Ectodermal cell (in vitro differentiated cells): Measurements from ENCODE around the gene RNF31.

ENCODE experiments used
- H3K27ac ChIP-seq: 2 replicates; pipeline ENCODE4 v1.7.0; 2013; ENCODE audit warnings: mild to moderate bottlenecking, low read depth, low read length; ENCODE audit not compliant: insufficient read depth, poor library complexity, severe bottlenecking
- H3K27me3 ChIP-seq: 2 replicates; pipeline ENCODE4 v1.7.0; 2013; ENCODE audit warnings: mild to moderate bottlenecking, low read length; ENCODE audit not compliant: insufficient read depth, control insufficient read depth, poor library complexity, severe bottlenecking
- H3K36me3 ChIP-seq: one replicate; pipeline ENCODE4 v1.7.0; 2013; ENCODE audit warnings: low read length; ENCODE audit not compliant: control insufficient read depth, insufficient read depth
- H3K4me1 ChIP-seq: one replicate; pipeline ENCODE4 v1.7.0; 2013; ENCODE audit warnings: low read length; ENCODE audit not compliant: control insufficient read depth, insufficient read depth
- H3K4me3 ChIP-seq: 2 replicates; pipeline ENCODE4 v1.7.0; 2013; ENCODE audit warnings: low read depth, low read length, control low read depth; ENCODE audit not compliant: insufficient read depth
- H3K9me3 ChIP-seq: 2 replicates; pipeline ENCODE4 v1.7.0; 2013; ENCODE audit warnings: mild to moderate bottlenecking, low read length, moderate library complexity; ENCODE audit not compliant: control insufficient read depth
- WGBS, 2 experiments: methylation state at CpG; one replicate each; pipeline ENCODE4 v1.1.7; 2013; ENCODE audit warnings: missing lambda C conversion rate in 2 of 2; 5-methylcytosine and 5-hydroxymethylcytosine counted together

RNF31 gene

GRCh38 chr14:24117179-24117578 is 30.1 kb upstream of the RNF31 start:
- 93 to 94% methylated on average over 6 of the region's 6 CpGs for WGBS, 2 experiments

GRCh38 chr14:24119691-24120090 is 27.6 kb upstream of the RNF31 start:
- Histone ChIP-seq H3K36me3 (peaks cover 38% of the 10 kb centered on the region), H3K27ac (no peak overlapping the region)
- WGBS, 2 experiments: 95 to 98% methylated on average over 6 of the region's 6 CpGs

More at GRCh38 chr14:24117179-24117578, 30.1 kb upstream of the RNF31 start:
- H3K36me3 ChIP-seq: peaks cover 31% of the 10 kb centered on the region
- H3K27me3 ChIP-seq: no peaks in the 10 kb centered on the region
- H3K27ac ChIP-seq: no peak overlapping the region
- no peak overlapping the region for H3K4me3 ChIP-seq
- no peaks in the 10 kb centered on the region for H3K9me3 ChIP-seq
- H3K4me1 ChIP-seq: no peaks in the 10 kb centered on the region

GRCh38 chr14:24121210-24121609 is 26.1 kb upstream of the RNF31 start:
- Histone ChIP-seq H3K4me1 (no peaks in the 10 kb centered on the region), H3K27ac (no peak overlapping the region), H3K36me3 (peaks cover 38% of the 10 kb centered on the region)

More at GRCh38 chr14:24119691-24120090, 27.6 kb upstream of the RNF31 start:
- Histone ChIP-seq H3K27me3 (no peaks in the 10 kb centered on the region), H3K4me3 (no peak overlapping the region), H3K4me1 (no peaks in the 10 kb centered on the region), H3K9me3 (no peaks in the 10 kb centered on the region)

GRCh38 chr14:24122416-24122815 is 24.9 kb upstream of the RNF31 start:
- no peaks in the 10 kb centered on the region for H3K27me3 ChIP-seq
- H3K4me1 ChIP-seq: no peaks in the 10 kb centered on the region
- no peak overlapping the region for H3K27ac ChIP-seq
- 90 to 97% methylated on average over 4 of the region's 4 CpGs for WGBS, 2 experiments
- no peak overlapping the region for H3K4me3 ChIP-seq
- H3K9me3 ChIP-seq: no peaks in the 10 kb centered on the region
- H3K36me3 ChIP-seq: peaks cover 33% of the 10 kb centered on the region

More at GRCh38 chr14:24121210-24121609, 26.1 kb upstream of the RNF31 start:
- H3K4me3 ChIP-seq: no peak overlapping the region
- no peaks in the 10 kb centered on the region for H3K9me3 ChIP-seq
- no peaks in the 10 kb centered on the region for H3K27me3 ChIP-seq
- 93% methylated on average over 8 of the region's 8 CpGs for WGBS, 2 experiments

- no peaks in the 10 kb centered on the region for H3K9me3 ChIP-seq
- no peaks in the 10 kb centered on the region for H3K4me1 ChIP-seq
- 94 to 96% methylated on average over 8 of the region's 8 CpGs for WGBS, 2 experiments
- H3K27me3 ChIP-seq: no peaks in the 10 kb centered on the region
- no peak overlapping the region for H3K4me3 ChIP-seq
- H3K27ac ChIP-seq: no peak overlapping the region
- H3K36me3 ChIP-seq: peaks cover 29% of the 10 kb centered on the region
These were observed 24.4 kb upstream of the RNF31 start for GRCh38 chr14:24122898-24123297.

- no peak overlapping the region for H3K4me3 ChIP-seq
- no peaks in the 10 kb centered on the region for H3K9me3 ChIP-seq
- H3K27me3 ChIP-seq: no peaks in the 10 kb centered on the region
- peaks cover 22% of the 10 kb centered on the region for H3K36me3 ChIP-seq
- 89 to 93% methylated on average over 9 of the region's 9 CpGs for WGBS, 2 experiments
- no peaks in the 10 kb centered on the region for H3K4me1 ChIP-seq
- no peak overlapping the region for H3K27ac ChIP-seq
These were observed 23.6 kb upstream of the RNF31 start for GRCh38 chr14:24123424-24124417.

GRCh38 chr14:24126939-24127338 is 20.4 kb upstream of the RNF31 start:
- Histone ChIP-seq H3K27me3 (no peaks in the 10 kb centered on the region), H3K4me1 (no peaks in the 10 kb centered on the region), H3K36me3 (peaks cover 6% of the 10 kb centered on the region), H3K27ac (no peak overlapping the region), H3K9me3 (no peaks in the 10 kb centered on the region), H3K4me3 (no peak overlapping the region)

- Histone ChIP-seq H3K4me1 (no peaks in the 10 kb centered on the region), H3K9me3 (no peaks in the 10 kb centered on the region), H3K36me3 (peaks cover 2% of the 10 kb centered on the region), H3K4me3 (no peak overlapping the region), H3K27ac (no peak overlapping the region), H3K27me3 (no peaks in the 10 kb centered on the region)
- WGBS, 2 experiments: 95% methylated on average over 2 of the region's 2 CpGs
These were observed 19.6 kb upstream of the RNF31 start for GRCh38 chr14:24127673-24128072.

- 88 to 94% methylated on average over 8 of the region's 8 CpGs for WGBS, 2 experiments
- no peaks in the 10 kb centered on the region for H3K36me3 ChIP-seq
- no peaks in the 10 kb centered on the region for H3K4me1 ChIP-seq
- no peak overlapping the region for H3K27ac ChIP-seq
- H3K9me3 ChIP-seq: no peaks in the 10 kb centered on the region
- no peak overlapping the region for H3K4me3 ChIP-seq
- H3K27me3 ChIP-seq: no peaks in the 10 kb centered on the region
These were observed 17.8 kb upstream of the RNF31 start for GRCh38 chr14:24129410-24129998.

- WGBS, 2 experiments: 92 to 95% methylated on average over 5 of the region's 5 CpGs
- Histone ChIP-seq H3K27ac (no peak within 1 kb of the TSS), H3K9me3 (no peaks in the 10 kb centered on the region), H3K4me3 (no peak within 1 kb of the TSS), H3K27me3 (peaks cover 4% of the 10 kb centered on the region), H3K4me1 (no peaks in the 10 kb centered on the region), H3K36me3 (no peaks in the 10 kb centered on the region)
These were observed 16.9 kb upstream of the RNF31 start, which contains the start of gene FITM1 for GRCh38 chr14:24130380-24130716. Gene FITM1 (plus strand): TSS chr14:24130659. CDS start chr14:24131564, 905 bp downstream.
